Stimulated activated CD8-positive, alpha-beta memory T cell treated with anti-CD3 and anti-CD28 coated beads, Interleukin-4, amount 100 ng/mL, for 4 hours (primary cell): Measurements from ENCODE around the gene PON3.
"Not testable (repeated sequence)": the region's sequence is repeated elsewhere in the genome, so short reads cannot be mapped to it uniquely, and the experiment has no call there.

Source experiments
- DNase-seq, 2 donors: peaks; one replicate each; pipeline ENCODE4 v3.0.0-alpha.2; 2020; ENCODE audit warnings: low read depth in 2 of 2, low spot score in 1 of 2

The PON3 gene

DNA sequence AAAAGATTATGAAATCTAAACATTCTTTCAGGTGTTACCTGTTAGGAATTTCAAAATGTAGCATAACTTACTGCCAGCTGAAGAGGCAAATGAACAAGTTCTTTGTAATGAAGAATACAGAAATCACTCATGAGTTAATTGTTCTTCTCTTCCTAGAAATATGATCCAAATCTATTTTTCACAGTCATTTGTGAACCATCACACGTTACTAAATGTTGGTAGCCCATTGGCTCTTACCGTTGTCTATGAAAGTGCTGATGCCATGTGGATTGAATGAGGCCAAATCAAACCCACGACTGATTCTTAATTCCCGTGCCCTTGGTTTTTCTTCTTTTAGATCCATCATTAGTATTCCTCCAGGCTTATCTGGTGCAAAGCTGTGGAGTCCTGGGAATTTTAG is 15.9 kb upstream of the PON3 start:
- no peak for DNase-seq

DNA sequence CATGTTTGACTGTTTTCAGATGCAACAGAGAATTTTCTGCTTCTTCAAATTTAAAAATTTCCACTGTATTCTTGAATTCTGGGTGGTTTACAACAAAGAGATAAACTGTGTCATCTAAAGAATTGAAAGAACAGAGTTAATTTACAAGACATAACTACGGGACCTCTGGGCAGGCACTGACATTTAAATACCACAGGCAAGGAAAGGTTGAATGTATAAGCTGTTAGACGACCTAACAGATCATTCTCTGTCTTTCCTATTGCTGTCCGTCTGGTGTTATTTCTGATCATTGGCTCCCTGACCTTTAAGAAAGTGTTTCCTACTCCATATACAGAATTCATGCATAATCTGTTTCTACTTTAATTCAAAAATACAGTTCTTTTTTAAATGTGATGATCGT is 15.5 kb upstream of the PON3 start:
- DNase-seq = no peak

DNA sequence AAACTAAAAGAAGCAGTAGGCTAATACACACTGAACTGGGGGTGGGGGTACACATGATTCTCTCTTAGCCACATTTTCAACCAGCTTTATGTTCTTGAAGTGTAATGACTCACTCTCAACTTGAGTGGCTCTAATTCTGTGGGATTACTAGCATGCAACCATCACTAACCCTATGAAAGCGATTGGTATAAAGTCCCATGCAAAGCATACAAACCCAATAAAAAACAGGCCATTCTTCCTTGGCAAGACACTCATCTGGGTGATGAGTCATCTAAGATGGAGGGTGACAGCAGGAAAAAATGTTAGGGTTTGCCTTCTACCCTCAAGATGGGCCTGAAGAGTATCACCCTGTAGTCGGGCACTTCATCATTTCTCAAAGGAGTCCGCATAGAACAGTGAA is 14.9 kb upstream of the PON3 start:
- no peak for DNase-seq

DNA sequence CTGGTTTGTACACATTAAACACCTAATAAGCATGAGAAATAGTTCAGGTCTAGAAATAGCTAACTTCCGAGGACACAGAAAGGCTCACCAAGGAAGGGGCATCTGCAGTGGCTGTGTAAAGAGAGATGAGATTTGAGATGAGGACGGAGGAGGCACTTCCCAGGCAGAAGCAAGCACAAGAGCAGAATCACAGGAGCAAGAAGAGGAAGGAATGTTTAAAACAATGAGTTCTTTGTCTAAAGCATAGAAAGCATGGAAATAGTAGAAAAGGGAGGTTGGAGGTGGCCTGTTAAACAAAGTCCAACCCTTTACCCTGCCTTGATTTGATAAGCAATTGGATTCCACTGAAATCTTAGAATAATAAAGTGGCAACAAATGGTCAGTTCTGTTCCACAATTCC is 11.6 kb upstream of the PON3 start:
- no peak for DNase-seq

DNA sequence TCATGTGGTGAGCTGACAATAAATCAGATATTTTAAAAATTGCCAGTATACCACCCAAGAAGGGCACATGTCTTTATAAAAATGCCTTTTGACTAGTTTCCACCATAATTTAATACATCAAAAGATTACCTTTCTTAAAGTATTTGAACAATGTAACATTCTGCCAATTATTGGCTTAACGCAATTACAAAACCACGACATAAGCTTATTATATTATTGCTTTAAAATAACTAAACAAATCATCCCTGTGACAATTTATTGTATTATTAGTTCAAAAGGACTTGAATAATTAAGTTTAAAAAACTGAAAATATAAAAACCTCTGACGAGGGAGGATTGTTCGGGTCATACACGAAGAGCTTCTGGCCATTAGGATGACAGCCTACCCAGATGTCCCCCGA is 9.6 kb upstream of the PON3 start:
- DNase-seq = no peak

DNA sequence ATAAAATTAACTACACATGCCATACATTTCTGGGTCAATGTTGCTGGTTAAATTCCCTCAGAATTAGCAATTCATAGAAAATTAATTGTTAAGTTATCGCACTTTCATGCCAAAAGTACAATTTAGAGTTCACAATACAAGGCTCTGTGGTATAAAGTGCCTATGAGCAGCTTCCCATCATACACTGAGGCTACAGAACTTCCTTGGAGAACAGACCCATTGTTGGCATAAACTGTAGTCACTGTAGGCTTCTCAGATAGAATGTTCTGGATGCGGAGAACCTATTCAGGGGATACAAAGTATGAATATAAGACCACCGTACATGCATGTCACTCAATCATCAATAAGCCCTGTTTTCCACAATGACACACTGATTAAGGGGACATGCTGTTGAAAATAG is 9.0 kb upstream of the PON3 start:
- DNase-seq = no peak

DNA sequence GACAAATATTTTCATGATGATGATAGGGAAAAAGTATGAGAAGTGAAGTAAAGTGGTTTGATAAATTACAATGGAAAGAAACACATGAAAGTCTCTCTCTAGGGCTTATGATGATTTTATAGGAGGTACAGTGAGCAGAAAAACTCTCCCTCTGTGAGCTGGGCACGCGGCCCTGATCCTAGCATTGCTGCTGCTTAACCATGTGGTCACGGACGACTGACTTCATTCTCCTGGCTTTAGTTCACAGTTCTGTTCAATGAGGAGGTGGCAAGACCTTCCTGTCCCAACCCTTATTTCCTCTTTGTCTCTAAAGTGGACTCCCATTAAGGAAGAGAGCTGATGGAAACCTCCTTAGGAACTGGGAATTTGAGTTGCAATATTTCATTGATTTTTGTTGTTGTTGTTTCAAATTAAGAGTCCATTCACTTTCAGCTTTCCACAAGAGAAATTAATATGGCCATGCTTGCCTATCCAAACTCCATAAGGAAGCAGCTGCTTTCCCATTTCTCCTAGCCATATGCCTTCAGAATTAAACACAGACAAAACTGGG is 8.2 kb upstream of the PON3 start:
- DNase-seq = no peak

DNA sequence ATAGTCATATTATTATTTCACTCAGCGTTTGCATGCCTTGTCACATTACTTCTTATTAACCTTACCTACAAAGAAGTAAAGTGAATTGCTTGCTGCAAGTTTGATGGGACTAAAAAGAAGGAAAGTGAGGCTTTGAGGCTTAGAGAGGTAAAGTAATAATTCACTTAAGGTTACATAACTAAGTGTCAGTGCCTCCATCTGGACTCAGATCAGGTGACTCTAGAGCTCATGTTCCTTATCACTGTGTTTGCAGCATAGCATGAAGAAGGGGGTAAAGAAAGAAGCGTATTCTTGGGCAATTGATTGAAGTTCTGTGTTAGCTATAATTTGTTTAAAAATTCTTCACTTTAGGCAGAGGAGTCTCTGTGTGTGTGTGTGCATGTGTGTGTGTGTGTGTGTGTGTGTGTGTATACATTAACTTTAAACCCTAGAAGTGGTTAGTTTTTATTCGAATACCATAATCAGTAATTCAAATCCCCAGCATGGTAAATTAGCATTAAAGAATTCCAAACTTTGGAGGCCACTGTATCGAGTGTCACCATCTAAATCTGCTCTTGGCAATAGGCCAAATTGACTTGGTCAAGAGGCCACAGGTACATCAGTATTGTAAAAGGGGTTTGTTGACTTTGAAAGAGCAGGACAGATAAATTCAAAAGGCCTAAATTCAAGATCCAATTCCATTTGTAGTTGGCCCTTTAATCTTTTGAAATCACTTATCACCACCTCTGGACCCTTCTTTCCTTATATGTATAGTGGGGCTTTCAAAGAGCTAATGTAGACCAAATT is 2.2 kb upstream of the PON3 start:
- DNase-seq = no peak

DNA sequence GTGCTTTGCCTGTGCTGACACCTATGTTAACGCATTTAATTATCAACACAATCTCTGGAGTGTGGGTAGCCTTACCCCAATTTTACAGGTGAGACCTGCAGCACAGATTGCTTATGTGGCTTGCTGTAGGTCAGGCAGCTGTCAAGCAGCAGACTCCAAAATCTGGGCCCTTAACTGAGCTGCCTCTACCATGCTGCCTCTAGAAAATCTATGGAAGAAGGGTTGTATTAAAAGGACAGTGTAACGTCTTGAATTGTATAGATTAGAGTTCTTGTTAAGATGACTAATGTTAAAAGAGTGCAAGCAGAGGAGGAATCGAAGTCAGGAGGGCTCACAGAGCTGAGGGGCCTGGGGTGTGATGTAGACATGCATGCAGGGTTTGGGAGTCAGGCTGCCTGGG is 1.2 kb upstream of the PON3 start:
- no peak for DNase-seq

DNA sequence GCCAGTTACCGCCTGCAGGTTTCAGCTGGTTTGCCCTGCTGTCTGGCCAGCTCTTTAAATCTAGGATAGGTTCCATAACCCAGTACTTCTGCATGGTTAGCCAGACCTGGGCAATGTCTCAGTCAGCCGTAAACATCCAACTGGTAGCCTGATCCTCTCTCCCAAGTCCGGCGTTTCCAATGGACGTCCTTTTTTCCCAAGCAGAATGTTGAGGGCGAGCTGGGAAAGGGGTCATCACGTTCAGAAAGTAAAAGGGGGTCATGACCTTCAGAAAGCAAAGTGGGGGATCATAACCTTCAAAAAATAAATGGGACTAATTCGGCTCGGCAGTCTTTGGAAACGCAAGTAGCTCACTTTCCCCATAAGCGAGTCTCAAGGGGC is 430 bp downstream of the PON3 start:
- DNase-seq = no peak

DNA sequence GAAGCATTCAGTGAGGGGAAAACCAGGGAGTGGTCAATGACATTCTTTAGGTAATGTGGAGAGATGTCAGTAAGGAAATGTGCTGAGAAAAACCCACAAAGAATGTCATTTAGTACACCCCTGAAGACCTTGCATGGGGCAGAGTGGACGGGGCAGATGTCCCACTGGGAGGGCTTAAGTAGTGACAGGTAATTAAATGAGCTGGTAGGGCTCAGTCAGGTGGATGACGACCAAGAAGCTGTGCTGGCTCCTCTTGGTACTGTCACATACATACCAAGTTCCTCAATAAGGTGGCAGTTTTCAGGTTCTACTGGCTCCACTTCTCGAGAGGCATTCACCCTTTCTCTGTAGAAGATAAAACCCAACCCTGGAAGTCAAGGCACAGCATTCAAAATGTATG is 1.8 kb downstream of the PON3 start:
- DNase-seq = no peak

DNA sequence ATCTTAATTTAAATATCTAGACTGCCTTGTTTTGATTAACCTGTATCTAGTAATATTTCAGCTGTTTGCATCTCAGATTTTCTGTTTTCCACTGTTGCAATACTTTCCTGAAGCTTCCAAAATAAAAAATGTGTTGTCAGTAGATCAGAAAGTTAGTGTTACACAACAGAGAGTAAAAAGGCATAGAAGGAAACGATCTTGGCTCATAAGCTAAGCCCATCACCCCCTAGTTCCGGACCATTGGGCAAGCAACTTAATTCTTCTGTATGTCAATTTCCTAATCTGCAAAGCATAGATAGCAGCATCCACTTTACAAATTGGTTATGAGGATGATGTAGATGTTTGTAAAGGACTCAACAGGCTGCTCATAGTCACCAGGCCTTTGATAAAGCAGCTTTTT is 4.4 kb downstream of the PON3 start:
- no peak for DNase-seq

DNA sequence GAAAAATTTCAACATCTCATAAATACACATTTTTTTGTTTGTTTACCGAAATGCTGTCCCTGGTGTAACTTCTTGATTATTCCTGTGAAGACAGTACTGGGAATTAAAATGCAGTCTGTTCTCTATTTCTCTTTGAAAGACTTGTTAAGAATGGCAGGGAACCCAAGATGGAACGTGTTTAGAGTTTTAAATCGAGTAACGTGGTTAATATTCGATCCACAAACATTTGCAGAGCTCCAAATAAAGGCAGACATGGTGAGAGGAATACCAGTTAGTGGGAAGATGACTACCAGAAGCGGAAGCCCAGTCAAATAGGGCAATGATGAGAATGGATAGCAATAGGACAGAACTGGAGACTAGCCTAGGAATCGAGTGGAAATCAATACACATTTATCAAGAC is 6.7 kb downstream of the PON3 start:
- DNase-seq = no peak

DNA sequence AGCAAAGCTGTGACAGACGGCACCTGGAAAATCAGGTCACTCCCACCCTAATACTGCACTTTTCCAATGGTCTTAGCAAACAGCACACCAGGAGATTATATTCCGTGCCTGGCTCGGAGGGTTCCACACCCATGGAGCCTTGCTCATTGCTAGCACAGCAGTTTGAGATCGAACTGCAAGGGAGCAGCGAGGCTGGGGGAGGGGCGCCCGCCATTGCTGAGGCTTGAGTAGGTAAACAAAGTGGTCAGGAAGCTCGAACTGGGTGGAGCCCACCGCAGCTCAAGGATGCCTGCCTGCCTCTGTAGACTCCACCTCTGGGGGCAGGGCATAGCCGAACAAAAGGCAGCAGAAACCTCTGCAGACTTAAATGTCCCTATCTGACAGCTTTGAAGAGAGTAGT is 16.7 kb downstream of the PON3 start:
- not testable (repeated sequence) for DNase-seq

DNA sequence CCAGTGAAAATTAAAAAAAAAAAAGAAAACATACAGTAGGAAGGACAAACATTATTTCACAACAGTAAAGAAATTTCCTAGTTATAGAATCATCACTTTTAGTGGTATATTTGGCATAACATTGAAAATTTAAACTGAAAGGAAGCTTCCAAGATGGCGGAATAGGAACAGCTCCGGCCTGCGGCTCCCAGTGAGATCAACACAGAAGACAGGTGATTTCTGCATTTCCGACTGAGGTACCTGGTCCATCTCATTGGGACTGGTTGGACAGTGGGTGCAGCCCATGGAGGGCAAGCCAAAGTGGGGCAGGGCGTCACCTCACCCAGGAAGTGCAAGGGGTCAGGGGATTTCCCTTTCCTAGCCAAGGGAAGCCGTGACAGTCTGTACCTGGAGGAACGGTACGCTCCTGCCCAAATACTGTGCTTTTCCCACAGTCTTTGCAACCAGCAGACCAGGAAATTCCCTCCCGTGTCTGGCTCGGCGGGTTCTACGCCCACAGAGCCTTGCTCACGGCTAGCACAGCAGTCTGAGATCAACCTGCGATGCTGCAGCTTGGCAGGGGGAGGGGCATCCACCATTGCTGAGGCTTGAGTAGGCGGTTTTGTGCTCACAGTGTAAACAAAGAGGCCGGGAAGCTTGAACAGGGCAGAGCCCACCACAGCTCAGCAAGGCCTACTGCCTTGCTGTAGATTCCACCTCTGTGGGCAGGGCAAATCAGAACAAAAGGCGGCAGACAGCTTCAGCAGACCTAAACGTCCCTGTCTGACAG is 19.4 kb downstream of the PON3 start:
- DNase-seq = no peak

DNA sequence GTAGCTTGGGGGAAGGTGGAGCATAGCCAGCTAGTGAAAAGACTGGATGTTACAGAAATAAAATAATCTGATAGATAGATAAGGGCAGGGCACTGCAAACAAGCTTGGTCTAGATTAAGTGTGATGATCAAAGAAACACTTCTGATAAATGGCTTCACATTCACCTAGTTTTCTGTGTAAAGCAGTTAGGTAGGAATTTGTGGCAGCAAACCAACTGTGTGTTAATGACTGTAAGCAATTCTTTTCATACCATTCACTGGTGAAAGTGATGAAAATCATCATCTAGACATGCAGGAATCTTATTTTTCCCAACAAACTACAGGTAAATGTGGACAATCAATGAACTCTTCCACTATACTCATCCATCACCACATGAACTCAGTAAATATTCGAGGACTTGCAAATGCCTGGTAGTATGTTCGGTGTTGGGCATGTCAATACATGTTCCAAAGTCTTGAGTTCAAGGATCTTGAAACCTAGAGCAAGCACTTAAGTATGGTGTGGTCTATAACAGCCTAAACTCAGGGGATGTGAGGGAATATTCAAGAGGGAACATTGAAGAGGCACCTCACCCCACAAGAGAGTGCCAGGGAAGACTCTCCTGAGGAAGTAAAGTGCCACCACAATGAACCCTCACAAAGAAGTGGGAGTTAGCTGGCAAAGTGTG is 20.5 kb downstream of the PON3 start:
- DNase-seq = no peak

DNA sequence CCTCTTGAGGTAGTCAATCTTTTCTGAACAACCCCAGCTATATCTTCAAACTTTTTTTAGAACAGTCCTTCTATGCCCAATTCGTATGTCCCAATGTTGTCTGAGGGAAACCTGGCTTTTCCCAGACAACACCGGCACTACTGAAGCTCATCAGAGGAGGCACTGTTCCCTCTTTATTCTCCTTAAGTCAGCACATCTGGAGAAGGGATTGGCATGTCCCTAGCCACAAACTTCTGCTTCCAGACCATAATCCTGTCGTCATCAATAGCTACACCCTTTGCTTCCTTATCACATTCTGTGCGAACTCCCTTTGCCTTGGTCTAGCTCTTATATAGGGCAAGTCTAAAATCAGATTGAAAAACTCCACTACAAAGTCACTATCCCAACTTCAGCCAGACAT is 22.9 kb downstream of the PON3 start:
- DNase-seq = no peak

DNA sequence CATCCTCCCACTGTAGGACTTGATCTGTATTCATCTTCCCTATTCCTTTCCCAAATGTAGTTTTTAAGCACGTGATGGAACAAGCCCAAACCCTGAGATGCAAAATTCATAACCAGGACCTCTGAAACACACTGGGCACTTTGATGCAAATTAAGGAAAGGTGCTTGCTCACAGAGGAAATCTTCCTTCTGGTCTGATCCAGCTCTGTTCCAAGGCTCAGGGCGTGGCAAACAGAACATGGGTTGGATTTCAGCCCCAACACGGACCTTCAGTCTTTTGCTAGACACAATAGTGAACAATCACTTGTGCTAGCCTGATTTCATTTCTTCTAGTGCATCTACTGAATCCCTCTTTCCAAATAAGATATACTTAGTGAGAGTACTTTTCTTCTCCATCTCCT is 27.9 kb downstream of the PON3 start:
- no peak for DNase-seq

DNA sequence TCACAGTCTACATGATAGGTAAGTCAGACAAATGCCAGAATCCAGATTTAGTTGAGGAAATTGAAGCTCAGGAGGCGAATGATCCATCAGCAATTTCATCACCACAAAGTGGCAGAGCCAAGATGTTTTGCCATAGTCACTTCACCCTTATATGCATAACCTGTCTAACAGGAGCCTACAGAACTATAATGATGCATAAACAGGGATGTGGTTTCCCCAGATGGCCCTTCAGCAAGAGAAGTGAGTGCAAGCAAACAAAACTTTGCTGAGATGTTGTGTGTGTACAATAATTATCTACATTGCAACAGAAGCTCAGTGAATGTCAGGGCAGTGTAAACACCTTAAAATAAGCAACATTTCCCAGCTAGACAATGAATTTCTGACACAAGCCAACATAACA is 28.6 kb downstream of the PON3 start:
- DNase-seq = no peak

DNA sequence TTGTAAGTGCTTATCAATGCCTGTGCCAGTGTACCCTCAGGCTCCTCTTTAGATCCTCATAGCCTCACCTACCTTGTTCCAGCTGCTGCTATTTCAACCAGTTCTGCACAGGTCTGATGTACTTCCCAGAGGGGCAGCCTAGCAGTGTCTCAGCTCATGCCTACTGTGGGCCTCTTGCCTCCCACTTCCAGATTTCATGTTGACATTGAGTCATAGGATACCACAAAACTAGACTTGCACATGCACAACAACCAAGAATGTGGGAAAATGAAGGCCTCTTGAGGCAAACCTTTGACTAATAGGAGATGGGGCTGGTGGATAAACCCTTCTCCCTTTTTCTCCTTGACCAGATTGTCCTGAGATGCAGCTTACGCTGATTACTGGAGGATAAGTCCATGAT is 31.0 kb downstream of the PON3 start:
- DNase-seq = no peak

DNA sequence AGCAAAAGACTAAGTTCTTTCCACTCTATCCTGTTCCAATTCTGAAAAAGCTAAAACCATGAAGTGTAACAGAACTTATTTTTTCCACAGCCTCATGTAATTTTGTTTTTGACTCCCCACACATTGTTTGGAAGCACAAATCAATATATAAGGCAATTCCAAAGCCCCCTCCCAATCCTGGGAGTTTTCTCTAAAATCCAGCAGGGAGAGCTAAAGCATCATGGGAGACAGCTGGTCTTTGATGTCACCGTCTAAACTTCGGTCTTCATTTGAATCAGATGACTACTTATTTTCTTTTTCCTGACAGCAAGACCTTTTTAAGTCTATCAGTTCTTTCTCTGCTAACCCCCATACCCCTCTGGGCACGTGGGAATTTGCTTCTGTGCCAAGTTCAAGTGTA is 38.6 kb downstream of the PON3 start:
- DNase-seq = no peak

DNA sequence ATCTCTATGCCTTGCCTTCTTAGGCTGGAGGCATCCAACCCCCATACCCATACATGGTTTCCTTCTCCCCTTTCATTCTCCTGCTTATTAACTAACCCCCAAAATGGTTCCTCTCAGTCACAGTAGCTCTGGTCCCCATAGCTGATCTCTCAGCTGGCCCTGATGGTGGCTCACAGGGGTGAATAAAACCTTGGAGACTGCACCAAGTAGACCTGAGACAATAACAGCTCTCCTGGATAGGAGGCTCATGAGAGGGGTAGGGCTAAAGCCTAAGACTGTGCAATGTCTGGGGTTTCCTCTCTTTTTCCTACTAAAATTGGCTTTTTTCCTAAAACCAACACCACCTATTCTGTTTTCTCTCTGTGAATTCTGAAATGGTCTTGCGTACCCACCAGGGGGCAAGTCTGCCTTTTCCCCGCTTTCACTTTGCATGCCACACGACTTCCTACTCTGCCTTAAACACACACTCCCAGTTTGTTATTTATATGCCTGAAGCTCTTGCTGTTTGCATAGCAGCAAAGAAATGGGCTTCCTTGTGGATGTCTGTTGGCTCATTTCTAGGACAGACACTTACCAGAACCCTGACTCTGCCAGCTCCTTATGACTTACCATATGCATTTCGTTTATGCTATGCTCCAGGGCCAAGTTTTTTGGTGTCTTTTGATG is 53.4 kb downstream of the PON3 start:
- DNase-seq = no peak
